Epidermal melanocyte (primary cell): ENCODE measurements around the gene ATP5F1D.

Source experiments
- DNase-seq: peaks from one replicate; pipeline ENCODE4 v3.0.0; 2011; ENCODE audit warnings: low spot score; ENCODE audit not compliant: insufficient read length

ATP5F1D gene

DNA sequence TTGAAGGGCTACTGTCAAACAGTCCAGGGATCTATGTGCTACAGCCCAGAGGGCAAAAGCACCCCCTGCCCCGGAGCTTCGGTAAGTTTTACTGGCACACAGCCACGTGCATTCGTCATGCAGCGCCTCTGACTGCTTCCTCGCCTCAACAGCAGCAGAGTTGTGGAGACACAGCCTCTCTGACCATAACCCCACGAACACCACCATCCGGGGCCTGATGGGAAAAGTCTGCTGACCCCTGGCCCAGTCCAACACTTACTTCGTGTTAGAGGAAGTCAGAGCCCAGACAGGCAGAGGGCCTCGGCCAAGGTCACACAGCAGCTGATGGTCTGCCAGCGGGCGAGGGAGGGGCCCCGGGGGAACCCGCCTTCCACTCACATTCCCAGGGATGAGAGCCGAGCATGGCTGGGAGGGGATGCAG, 8.9 kb upstream of the ATP5F1D start:
- no peak for DNase-seq

DNA sequence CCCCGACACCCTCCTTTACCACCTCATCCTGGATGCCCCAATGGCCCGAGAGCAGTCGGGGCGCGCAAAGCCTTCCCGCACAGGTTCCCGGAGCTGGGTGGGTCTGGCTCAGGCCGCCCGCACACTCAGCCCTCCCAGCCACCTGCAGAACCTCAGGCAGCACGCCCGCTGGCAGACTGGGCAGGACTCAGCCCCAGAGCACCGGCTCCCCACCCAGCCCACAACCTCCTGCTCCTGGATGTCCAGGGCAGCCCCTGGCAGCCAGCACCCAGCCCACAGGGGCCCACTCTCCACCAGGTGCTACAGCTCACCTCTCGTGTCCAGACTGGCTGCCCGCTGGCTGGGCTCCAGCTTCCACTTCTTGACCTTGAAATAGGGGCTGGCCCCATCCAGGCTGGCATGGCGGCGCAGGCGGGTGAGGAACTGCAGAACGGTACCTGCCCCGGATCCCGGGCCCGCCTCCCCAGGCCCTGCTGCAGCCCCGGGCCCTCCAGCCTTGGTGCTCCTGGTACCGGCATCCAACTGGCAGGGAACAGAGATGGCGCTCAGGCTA, 8.4 kb upstream of the ATP5F1D start:
- DNase-seq: no peak

GRCh38 chr19:1234051-1234954, 7.2 kb upstream of the ATP5F1D start:
- DNase-seq: no peak

DNA sequence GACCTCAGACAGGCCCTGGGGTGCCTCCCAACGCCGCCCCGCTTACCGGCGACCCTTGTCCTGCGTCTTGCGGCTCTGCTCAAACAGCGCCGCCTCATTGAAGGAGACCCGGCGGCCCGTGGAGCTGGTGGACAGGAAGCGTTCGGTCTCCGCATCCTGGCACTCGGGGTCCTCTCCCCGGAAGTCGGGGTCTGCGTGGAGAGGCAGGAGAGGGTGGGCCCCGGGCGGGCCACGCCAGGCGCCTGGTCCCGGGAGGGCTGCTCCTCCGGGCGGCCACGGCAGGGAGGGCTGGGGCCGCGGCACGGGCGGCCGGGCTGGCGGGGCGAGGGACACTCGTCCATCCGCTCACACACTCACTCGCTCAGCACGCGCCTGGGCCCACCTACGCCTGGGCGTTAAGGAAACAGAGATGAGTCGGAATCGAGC, 6.6 kb upstream of the ATP5F1D start:
- no peak for DNase-seq

DNA sequence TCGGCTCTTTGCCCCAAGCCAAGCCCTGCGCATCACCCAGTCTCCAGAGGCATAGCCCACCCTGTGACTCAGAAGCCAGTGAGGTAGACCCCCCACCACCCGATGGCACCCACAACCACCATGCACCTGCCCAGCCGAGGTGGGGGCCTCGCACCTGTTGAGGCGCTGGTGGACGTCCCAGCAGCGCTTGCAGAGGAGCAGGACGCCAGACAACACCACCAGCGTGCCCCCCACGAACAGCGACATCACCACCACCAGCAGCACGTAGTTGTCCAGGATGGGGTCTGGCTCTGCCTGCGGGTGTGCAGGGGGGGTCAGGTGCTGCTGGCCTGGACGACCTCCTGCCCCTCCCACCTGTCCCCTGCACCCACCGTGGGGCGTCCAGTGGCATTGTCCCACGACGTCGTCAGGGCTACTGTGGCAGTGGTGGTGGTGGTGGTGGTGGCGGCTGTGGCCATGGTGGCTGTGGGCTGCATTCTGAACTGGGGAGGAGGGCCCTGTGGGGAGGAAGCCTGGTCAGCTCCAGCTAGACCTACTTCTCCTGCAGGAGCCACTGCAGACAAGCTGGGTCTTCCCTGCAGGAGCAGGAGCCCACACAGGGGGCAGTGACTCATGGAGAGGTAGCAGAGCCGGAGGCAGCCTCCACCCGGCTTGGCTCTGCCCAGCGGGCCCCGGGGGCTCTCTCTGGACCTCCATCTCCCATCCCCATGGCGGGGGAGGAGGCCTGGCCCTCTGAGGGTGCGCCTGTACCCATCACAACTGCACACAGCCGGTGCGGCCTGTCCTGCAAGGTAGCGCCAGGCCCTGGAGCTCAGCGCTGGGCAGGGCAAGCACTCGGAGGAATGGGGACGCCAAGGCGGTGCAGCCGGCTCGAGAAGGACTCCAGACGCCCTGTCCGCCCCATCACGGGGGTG, 5.7 kb upstream of the ATP5F1D start:
- no peak for DNase-seq

DNA sequence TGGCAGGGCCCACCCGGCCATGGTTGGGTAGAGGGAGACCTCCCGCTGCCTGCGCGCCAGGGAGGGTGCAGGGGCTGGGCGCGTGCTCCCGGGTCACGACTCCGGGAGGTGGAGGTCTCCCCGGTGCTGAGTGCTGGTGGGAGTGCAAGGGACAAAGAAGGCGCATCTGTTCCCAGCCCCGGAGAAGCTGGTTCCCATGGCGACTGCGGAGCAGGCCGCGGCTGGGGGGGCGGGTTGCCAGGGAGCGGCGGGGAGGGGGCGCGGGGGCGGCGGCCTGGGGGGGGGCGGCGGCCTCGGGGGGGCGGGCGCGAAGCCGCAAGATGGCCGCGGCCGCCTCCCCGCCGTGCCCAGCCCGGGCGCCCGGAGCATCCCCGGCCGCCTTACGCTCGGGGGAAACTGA, 5.0 kb upstream of the ATP5F1D start:
- DNase-seq: no peak

GRCh38 chr19:1237027-1237659, 4.4 kb upstream of the ATP5F1D start:
- DNase-seq: no peak

DNA sequence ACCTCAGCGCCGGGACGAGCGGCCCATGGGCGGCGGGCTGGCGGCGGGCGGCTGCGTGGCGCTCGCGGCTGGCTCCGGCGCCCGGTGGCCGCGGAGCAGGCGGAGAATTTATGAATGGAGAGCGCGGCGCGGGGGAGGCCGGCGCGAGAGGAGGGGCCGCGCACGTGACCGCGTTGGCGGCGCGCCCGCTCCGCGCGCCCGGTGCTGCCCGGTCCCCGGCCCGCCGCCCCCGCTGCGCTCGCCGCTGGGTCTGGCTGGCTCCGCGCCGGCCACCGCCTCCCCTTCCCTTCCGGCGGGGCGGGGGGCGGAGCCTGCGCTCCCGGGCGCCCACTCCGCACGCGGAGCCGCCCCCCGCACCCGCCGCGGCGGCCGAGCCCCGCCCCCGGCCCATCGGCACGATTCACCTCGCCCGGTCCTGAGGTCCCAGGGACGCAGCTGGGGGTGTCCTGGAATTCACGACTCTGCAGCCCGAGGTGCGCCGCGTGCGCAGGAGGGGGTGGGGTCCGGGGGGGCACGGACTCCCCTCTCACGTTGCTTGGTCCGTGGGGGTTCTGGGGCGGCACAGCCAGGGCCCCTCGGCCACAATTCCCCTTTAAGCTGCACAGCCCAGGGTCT, 3.7 kb upstream of the ATP5F1D start, which contains the start of gene CBARP:
CBARP (minus strand) TSS at position 252 of the 615 bp plus-strand sequence. CDS start 1,905 bp downstream, outside the sequence.
- DNase-seq: no peak

DNA sequence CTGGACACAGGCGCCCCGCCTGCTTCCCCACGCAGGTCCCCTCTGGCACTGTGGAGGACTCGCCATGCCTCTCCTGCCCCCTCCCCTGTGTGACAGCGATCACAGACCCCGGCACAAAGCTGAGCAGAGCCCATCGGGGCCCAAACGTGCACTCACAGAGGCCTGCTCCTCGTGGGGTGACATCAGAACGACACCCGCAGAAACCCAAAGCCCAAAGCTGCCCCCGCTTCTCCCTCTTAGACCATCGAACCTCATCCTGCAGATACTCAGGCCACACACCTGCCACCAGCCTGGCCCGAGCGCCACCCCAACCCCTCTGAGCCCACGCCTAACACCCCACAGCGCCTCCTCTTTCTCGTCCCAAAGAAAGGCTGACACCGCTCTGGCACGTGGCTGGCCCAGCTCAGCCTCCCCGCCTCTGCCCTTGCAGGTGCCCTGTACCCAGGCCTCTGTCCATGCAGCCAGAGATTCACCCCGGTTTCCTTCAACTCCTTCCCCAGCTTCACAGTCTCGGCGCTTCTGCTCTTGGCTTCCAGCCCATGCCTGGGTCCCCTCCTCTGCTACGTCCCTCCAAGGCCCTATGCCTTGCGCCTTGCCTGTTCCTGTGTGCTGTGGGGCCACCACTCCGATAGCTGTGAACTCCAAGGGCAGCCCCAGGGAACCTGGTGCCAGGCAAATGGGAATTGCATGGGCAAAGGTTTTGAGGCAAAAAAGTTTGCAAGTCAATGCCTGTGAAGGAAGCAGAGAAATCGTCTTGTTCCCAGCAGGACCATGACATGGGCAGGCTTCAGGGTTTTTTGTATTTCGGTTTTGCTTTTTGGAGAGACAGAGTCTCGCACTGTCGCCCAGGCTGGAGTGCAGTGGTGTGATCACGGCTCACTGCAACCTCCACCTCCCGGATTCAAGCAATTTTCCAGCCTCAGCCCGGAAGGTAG, 2.9 kb upstream of the ATP5F1D start:
- DNase-seq: no peak

DNA sequence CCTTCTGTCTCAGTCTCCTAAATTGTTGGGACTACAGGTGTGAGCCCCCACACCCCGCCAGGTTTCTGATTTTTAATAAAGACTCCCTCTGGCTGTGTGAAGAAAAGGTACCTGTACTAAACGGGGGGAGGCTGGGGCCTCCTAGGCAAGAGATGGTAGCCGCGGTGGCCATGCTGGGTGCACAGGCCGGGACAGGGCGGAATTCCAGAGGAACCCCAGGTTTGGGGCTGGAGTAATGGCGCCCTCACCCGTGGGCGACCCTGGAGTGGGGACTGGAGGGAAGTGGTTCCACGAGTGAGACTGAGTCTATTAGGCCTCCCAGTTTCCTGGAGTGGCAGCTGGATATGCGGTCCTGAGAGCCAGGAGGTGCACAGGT, 2.1 kb upstream of the ATP5F1D start:
- no peak for DNase-seq

- DNase-seq: peak; percentile 100
These were observed 1.5 kb upstream of the ATP5F1D start for GRCh38 chr19:1239796-1240737.

GRCh38 chr19:1240925-1241324, 626 bp upstream of the ATP5F1D start:
- no peak for DNase-seq

GRCh38 chr19:1243768-1244692, 2.5 kb downstream of the ATP5F1D start:
- peak; percentile 97 for DNase-seq

- no peak for DNase-seq
These were observed 3.3 kb downstream of the ATP5F1D start for GRCh38 chr19:1244693-1245451.

DNA sequence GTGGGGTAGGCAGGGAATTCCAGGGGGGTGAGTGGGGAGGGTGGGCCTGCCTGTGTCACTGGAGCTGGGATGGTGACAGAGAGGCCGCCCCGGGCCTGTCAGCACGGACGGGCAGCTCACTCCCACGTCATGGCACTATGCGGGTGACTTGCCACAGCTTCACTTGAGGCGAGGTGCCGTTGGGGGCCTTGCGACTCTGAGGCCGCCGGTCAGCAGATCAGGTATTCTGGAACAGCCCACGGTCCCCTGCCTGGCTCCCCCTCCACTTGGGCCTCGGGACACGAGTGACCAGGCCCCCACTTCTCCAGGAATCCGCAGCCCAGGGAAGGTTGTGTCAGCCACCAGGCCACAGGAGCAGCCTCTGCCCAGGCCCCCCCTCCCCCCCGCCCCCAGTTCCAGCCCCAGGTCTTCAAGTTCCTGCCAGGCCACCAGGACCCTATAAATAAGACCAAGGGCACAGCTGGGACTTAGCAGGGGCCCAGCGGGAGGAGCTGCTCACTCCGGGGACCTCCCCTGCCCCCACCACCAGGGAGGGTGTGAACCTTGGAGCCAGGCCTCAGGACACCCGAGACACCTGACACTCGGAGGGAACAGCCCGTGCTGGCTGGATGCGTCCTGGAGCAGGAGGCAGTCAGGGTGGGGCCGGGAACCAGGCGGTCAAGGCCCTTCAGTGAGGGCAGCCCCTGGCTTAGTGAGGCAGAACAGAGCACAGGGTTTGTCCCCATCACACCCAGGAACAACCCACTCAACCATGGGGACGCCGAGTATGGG, 4.1 kb downstream of the ATP5F1D start:
- no peak for DNase-seq
